GM21576 (cell line): Measurements from ENCODE around the gene TWNK.
A peak's percentile ranks its signal among the peaks of the same experiment; 100 is the strongest.

Experiments
- ATAC-seq: cut with Tn5 transposase; IDR thresholded peaks from one replicate; pipeline ENCODE4 v1.9.1; 2021; ENCODE audit warnings: mild to moderate bottlenecking, moderate library complexity; ENCODE audit not compliant: unreplicated experiment

Gene TWNK

GRCh38 chr10:100986952-100987684 is at the start of gene TWNK, which contains the start of gene MRPL43:
TWNK (plus strand) TSS chr10:100987543; CDS start chr10:100988211, 668 bp downstream.
MRPL43 (minus strand) TSS chr10:100987497; CDS start chr10:100987443, 54 bp downstream.
- peak; percentile 80 for ATAC-seq

- ATAC-seq: no peak
These were observed 47.5 kb upstream of the TWNK start for GRCh38 chr10:100939763-100940344.

DNA sequence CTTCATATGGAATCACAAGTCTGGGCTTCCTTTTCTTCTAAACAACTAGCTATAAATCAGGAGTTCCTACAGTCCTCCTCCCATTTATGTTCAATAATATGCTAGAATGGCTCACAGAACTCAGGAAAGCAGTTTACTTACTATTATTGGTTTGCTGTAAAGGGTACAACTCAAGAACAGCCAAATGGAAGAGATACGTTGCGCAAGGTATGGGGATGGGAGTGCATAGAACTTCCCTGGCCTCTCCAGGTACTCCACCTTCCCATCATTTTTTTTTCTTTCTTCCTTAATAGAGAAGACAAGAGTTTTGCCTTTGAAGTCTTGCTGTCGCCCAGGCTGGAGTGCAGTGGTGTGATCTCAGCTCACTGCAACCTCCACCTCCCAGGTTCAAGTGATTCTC is 45.1 kb upstream of the TWNK start:
- no peak for ATAC-seq

GRCh38 chr10:100943508-100943907 is 43.8 kb upstream of the TWNK start:
- ATAC-seq: no peak

GRCh38 chr10:100945754-100946153 is 41.6 kb upstream of the TWNK start:
- ATAC-seq: no peak

- ATAC-seq: no peak
These were observed 38.4 kb upstream of the TWNK start for GRCh38 chr10:100948916-100949315.

DNA sequence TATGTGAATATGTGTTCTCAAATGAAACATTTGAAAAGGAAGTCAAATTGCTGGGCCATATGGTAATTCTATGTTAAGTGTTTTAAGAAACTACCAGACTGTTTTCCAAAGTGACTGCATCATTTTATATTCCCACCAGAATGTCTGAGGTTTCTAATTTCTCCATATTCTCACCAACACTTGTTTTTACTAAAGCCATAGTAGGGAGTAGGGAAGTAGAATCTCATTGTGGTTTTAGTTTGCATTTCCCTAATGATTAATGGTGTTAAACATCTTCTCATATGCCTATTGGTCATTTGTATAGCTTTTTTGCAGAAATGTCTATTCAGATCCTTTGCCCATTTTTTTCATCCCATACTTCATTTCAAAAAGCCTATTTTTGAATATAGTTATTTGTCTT is 27.1 kb upstream of the TWNK start:
- ATAC-seq: no peak

DNA sequence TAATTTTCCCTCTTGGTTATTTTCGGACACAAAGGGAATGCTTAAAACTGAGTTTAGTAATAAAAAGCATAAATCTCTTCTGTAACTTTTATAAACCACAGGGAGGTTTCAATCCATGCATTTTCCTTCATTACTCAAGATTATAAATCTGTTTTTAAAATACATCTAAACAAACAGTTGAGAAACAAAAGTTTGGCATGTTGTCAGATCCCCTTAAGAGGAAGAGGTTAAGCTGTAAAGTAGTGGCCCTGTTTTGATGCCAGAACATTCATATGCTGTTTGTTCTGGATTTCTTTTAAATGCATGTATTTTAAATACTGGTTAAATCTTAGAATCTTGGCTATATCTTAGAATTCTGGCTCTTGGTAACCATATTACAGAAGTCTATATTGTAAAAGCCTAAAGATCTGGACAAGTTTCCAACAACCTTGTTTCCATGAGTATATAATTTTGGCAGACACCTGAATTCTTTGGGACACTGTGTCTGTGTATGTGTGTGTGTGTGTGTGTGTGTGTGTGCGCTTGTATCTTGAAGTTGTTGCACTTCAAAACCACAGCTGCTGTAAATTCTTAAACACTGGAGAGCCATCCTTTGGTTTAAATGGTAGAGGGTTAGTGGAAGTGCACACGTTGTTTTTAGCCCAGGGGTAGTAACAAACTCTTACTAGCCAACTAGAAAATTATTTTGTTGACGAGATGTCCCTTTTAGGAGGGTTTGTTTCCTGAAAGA is 24.8 kb upstream of the TWNK start:
- no peak for ATAC-seq

- ATAC-seq: no peak
These were observed 23.5 kb upstream of the TWNK start for GRCh38 chr10:100963826-100964225.

- ATAC-seq: no peak
These were observed 21.5 kb upstream of the TWNK start for GRCh38 chr10:100965820-100966219.

- ATAC-seq: no peak
These were observed 20.5 kb upstream of the TWNK start for GRCh38 chr10:100966887-100967286.

GRCh38 chr10:100967332-100967731 is 20.0 kb upstream of the TWNK start:
- ATAC-seq: no peak

DNA sequence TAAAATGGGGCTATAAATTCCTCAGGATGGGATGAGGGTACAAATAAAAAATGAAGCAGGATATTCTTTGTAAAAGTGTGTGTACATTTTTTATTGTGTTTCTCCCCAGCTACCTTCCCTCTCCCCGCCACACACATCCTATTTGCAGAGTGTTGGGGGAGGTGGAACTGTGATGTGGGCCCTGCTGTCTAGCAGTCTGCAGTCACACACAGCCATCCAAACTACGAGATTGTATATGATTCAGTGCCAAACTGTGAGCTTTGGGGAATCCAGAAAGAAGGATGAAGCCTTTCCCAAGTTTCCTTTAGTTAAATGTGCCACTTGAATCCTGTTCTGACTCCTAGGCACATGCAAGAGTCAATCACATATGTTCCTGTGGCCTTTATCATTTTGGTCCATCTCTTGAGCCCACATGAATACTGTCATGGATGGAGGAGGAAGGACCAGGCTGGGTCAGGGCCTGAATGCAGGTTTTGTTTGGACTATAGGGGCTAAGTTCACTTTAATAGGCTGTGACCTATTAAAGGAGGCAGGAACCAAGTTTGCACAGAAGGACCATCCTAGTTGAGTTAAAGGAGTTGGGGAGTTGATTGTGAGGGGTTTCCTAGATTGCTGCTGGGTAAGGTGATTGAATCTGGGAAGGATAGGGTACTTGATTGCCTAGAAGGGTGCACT is 19.1 kb upstream of the TWNK start:
- ATAC-seq: no peak

DNA sequence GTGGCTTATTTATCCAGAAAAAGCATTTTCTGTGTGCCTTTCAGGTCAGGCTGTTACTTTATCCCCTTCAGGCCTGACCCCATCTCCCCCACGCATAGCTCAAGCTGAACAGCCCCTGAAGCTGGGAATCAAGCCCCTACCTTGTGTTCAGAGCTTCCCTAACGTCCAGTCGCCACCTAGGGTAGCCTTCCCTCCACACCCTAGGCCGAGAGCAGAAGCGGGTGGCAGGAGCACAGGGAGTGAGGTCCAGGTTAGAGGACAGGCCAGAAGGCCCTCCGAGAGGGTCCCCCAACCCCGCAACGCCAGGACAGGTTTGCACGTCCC is 18.5 kb upstream of the TWNK start:
- ATAC-seq: no peak

GRCh38 chr10:100969187-100970075 is 17.9 kb upstream of the TWNK start, which contains the start of gene SEMA4G:
SEMA4G (plus strand) TSS chr10:100969504; CDS start chr10:100972913, 3,409 bp downstream.
- no peak for ATAC-seq

DNA sequence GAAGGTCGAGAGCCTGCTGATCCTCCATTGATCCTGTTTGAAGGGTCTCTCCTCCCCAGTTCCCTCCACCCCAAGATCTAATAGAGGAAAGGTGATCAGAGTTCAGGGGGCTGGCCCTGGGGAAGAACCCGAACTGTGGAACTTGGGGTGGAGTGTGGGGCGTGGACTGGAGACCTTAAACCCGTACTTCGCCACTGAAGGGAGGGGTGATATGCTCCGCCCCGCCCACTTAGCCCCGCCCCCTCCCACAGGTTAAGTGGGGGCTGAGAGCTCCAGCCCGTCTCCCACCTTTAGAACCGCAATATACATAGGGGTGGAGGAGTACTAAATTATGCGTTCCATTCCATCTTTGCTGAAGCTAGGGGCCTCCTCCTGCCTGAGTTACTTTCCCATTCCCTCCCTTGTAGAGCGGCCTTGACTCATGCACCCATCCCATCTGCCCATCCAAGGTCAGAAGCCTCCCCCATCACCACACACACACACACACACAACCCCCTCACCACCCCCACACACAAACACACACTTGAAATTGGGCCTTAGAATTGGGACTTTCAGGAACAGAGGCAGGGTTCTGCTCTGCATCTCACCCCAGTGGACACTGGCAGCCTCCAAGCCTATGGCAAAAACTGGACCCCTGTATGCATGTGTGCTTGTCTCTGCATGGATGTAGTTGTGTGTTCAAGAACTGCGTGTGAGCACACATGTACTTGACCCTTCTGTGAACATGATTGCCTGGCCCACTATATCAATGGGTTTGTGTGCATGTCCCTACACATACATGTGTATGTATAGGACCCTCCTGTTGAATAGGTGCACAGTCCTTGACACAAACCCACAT is 17.0 kb upstream of the TWNK start:
- no peak for ATAC-seq

GRCh38 chr10:100970914-100971811 is 16.2 kb upstream of the TWNK start:
- ATAC-seq: no peak

DNA sequence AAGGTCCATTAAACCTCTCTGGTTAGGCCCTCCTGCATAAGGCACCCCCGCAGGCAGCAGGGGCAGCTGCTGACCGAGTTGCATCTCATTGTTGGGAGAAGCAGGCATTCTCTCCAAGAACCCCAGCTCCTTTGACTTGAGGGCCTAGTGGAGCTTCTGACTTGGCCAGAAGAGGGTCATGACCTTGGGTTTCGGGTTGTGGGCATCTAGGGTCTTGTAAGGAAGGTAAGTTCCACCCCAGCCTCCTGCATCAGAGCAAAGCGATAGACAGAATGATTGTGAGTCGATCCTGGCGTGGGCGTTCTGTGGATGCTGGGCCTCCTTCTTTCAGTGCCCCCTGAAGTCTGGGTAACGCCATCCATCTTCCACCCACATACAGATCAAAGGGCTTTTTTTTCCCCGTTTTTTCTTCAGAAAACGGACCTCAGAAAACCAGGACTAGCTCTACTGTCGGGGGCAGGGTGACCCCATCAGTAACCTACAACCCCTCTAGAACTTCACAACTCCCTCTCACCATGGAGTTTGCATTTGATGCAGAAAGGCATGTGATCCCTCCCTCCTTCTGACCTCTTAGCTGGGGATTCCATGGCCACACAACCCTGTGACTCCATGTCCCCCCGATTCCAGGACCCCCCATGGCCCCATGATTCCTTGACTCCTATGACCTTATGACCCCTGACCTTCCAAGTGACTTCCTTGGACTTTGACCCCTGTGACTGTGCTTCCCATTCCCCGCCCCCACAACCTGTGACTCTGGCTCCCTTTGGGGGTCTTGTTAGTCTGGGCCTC is 15.0 kb upstream of the TWNK start:
- ATAC-seq: no peak
